ENCODE data around the gene EMP1.
A peak's percentile ranks its signal among the peaks of the same experiment; 100 is the strongest.

Gene EMP1

DNA sequence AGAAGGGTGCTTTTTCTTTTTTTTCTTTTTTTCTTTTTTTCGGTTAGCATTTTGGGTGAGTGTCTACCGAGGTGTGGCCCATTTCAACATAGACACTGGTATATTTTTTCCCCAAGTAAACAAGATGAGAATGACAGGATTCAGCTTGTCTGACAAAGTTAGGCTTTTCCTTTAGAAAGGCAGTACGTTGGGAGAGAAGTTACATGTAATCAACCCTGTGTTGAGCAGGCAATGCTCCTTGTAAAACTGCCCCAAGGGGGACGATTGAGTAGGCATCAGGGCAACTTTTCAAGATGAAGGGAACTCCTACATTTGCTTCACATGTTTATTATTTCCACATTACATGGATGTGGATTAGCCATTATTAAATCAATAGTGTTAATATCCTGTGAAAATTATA is 1.7 kb downstream of the EMP1 start:
- DNase-seq (ENCODE audit: low read depth), result no peak

- no peak for DNase-seq (ENCODE audit: low read depth)
These were observed 2.4 kb downstream of the EMP1 start for GRCh38 chr12:13198876-13199275.

GRCh38 chr12:13199592-13199991 is 3.1 kb downstream of the EMP1 start:
- DNase-seq (ENCODE audit: low read depth), result no peak

GRCh38 chr12:13200841-13201240 is 4.3 kb downstream of the EMP1 start:
- DNase-seq (ENCODE audit: low read depth), result no peak

DNA sequence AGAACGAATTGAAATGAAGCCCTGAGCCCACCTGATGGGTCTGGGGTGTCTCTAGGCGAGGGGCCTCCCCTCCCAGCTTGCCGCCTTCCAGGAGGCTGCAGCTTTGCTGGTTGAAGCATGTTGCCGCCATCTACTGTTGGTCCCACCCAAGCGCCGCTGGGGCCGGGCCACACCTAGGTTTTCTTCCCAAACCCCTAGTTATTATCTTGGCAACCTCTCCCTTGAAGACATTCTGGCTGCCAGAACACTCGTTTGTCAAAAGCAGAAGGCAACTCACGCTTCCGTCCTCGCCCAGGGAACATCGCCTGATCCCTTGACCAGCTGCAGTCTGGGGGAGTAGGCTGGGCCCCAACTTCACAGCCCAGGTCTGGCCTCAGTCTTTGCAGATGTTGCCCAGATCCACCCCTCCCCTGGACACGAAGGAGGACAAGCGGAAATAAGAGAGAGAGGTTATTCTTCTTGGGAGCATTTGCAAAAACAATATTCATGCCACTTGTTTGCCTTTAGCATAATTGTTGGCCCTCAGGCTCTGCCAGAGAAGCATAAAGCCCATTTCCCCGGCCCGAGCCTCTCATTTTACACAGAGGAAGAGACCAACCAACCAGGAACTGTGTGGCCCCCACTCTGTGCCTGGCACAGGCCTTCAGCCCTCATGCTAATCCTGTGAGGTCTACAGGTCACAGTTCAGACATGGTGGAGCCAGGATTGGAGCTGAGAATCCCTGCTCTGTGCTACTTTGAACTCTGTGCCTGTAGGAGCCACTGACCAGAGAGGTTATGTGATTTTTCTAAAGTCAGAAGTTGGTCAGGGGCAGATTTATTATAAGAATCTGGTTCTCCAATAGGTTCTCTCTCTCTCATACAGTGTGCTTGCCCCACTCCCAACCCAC is 6.8 kb downstream of the EMP1 start:
- no peak for DNase-seq (ENCODE audit: low read depth)

DNA sequence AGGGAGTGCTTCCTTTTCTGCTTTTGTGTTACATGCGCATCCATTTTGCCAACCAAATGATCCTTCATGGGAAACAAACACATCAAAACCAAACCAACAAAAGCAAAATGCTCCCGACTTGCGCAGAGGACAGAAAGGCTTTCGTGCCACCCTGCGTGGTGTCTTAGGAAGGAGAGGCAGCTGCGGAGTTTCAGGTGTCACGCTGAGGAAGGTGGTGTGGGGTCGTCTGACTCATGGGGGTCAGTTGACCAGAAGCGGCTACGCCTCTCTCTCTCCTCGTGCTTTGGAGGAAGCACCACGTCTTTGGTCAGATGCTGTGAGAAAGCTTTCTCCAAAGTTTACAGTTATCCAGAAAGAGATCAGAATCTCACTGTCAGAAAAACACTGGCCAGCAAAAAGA is 7.9 kb downstream of the EMP1 start:
- DNase-seq (ENCODE audit: low read depth), result no peak

DNA sequence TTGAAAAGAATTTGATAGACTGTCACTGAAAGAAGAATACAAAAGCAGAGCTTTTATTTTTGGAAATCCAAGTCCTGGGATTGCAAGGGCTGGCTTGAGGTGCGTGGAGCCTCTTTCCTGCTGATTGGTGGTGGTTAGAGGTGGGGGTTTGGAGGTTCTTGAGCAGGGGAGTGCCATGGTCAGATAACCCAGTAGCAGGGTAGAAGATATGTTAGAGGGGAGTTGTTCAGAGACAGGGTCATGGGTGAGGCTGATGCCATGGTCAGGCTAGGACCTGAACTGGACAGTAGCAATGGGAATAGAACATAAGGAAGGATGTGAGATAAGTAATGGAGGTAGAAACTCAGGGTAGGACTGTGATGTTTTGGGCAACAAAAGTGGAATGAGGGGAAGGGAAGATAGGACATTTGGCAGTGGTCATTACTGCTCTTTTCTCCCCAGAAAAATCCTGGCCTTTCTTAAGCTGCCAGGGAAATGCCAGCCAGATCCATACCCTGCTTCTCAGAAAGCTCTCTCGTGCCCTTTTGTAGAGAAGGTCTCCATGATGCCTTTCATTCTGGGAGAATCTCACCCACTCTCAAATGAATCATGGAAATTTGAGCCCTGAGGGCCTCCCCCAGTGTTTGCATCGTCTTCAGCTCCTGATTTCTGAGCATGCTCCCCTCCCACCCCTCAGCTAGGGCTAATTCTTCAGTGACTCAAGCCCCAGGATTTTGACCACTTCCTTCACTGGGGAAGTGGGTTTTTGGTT is 9.5 kb downstream of the EMP1 start:
- no peak for DNase-seq (ENCODE audit: low read depth)

DNA sequence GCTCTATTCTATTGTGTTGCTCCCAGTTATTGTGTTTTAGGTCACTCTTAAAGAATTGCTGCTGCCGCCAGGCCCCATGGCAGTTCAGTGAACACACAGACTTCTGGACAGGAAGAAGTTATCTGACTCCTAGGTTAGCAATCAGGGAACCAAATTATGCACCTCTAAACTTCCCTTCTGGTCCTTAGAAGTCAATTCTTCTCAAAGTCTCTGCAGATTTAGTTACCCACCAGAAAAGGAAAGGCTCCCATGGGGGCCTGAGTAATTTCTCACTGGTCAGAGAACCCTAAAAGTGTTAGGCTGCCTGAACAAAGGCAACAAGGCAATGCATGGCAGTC is 10.0 kb downstream of the EMP1 start:
- no peak for DNase-seq (ENCODE audit: low read depth)

- DNase-seq (ENCODE audit: low read depth), result no peak
These were observed 12.3 kb downstream of the EMP1 start for GRCh38 chr12:13208533-13209435.

DNA sequence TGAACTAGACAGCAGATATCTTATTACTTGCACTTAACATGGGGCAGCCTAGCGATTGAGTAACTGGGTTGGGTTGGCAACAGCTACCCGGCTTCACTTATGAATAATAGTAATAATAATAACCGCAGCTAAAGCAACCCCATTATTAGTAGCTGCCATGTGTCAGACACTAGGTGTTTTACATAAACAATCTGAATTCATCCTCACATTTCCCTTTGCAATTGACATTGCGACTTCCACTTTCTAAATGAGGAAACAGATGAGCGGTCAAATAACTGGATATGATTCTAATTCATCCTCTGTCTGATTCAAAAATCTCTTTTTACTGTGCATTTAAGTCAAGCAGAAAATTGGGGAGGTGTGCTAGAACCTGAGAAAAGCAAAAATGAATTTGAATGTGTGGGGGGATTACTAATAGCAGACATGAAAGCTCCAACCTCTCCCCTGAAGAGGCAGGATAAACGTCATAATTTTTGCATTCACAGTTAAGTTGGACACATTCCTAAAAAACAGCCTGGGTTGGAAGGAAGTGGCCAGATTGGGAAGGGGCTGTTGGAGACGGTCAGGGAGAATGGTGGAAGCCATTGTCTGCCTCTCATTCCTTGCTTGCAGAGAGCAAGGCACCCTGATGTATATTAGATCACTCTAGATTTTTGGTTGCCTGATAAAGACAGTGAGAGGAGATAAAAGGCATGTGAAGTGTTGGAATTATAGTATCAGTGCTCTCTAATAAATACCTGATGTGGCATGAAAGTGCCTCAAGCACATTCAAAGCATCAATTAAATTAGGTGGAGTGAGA is 13.1 kb downstream of the EMP1 start:
- no peak for DNase-seq (ENCODE audit: low read depth)

DNA sequence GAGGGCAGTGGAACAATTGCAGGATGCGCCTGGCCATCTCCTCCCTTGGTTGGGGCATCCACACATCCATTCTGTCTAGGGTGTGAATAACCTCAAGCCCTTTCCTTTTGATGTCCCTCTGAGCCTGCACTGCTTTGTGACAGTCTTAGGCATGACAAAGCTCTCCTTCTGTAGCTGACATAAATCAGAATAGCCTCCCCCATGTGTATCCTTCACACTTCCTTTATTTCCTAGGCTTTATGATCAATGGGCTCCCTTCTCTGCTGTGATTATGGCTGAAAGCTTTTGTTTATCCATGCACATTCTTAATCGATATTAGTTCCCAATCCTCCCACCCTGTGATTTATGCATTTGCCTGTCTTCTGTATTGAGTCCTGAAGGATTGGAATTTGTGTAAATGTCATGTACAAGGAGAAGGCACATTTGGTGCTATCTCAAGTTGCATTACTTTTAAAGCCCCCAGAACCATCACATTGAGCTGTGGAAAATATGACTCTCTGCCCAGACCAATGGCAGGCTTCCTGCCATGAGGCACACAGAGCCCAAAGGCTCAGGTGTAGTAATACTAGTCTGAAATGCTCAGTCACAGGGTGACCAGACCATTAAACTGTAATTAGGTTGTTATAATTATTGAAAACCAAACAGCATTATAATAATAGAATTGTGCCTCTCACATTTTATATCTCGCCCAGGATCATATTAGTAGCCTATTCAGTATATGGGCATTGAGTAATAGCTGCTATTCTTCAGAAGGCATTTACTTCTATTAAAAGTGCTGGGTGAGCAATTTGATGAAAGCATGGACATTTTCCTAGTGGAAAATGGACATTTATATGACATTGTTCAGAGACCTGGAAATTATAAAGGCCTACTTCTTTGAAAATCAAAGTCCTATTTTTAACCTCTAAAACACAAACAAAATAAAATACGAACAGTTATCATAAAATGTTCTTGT is 14.0 kb downstream of the EMP1 start:
- DNase-seq (ENCODE audit: low read depth), result no peak

DNA sequence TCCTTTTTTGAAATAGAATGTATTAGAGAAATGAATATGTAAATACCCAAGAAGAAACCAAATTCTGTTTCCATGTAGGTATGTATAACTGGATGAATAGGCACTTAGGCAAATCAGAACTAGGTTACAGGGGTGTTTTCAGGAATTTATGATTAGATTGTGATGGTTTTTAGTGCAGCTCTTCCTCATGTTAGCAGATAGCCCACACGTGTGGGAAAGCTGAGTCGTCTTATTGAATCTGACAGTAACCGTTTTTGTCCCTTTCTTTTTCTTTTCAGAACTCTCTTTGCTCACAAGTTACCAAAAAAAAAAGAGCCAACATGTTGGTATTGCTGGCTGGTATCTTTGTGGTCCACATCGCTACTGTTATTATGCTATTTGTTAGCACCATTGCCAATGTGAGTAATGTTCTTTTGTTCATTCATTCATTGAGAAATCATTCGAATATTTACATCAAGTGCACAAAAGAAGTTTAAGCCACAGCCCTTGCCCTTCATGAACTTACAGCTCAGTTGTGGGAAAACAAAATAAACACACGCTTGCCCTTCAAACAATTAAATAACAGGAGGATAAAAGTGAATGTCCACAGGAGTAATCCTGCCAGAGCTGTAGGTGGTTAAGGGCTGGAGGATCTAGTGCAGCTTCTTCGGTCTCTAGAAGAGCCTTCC is 14.8 kb downstream of the EMP1 start:
- no peak for DNase-seq (ENCODE audit: low read depth)

GRCh38 chr12:13211859-13212664 is 15.5 kb downstream of the EMP1 start:
- peak; percentile 34 for DNase-seq (ENCODE audit: low read depth)

GRCh38 chr12:13215056-13215455 is 18.5 kb downstream of the EMP1 start:
- no peak for DNase-seq (ENCODE audit: low read depth)

- DNase-seq (ENCODE audit: low read depth), result no peak
These were observed 22.1 kb downstream of the EMP1 start for GRCh38 chr12:13218641-13219040.

DNA sequence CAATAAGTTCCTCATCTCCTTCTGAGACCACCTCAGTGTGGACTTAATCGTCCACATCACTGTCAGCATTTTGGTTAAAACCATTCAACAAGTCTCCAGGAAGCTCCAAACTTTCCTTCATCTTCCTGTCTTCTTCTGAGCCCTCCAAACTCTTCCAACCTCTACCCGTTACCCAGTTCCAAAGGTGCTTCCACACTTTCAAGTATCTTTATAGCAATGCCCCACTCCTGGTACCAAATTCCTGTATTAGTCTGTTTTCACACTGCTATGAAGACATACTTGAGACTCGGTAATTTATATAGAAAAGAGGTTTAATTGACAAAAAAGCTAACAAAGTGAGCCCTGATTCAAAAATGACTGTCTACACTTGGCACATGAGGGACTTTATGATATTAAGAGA is 22.8 kb downstream of the EMP1 start:
- no peak for DNase-seq (ENCODE audit: low read depth)

DNA sequence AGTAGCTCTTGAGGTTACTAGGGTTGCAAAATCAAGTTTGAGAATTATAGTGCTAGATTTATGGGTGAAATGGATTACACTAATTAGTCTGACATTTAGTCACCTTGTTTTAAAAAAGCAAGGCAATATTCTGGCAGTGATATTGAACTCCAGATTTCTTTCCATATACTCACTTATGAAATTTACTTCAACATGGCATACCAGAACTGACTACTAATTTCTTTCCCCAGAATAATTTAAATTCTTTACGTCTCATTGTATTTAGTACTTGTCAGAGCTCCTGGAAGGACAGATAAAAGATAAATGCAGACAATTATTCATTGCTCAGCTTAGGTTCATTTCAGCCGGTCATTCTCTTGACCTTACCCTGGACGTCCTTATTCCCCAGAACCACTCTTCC is 24.3 kb downstream of the EMP1 start:
- no peak for DNase-seq (ENCODE audit: low read depth)

DNA sequence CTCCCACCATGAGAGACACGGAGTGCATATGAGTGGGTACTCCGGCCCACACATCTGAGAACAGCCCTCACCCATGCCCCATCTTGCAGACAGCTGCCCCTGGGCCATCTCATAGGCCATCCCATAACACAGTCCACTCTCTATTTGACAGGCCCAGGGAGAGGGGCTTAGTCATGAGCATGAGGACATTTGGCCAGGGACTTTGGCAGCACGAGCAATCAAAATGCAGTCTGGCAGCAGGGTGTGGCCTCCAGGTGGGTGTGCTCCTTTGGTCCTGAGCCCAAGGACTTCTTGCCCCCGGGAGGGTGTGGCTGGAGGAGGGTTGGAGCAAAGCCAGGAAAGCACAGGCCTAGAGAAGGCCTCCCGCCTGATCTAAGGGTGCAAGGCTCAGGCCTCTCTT is 25.6 kb downstream of the EMP1 start:
- no peak for DNase-seq (ENCODE audit: low read depth)

DNA sequence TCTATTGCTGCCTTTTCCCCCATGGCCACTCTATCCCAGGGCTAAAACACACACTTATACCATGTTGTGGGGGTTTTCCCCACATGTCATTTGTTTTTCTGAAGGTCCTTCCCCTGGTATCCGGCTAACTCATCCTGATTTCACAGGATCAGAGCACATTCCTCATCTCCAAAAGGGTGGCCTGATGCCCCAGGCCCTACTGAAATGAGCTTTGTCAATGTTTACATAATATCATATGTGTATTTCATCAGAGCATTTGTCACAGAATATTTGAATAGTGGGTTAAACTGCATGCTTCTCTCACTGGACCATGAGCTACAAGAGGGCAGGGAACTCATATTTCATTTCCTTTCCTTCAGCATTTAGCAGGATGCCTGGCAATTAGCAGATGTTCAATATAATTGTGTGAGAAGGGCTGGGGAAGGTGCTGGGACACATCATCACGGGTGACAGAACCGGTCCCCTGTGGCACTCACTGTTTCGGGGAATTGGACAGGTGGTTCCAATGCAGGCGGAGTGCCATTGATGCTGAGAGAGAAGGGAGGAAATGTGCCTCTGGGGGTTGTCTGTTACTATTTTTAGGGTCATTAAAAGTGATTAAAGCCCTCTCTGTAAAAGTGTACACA is 26.8 kb downstream of the EMP1 start:
- DNase-seq (ENCODE audit: low read depth), result no peak

All from T-helper 22 cell (primary cell).